NCI-H748 treated with DMSO at 0.1 percent for 48 hours (cell line): Measurements from ENCODE around the gene MARK1.
"Not testable (repeated sequence)": the region's sequence is repeated elsewhere in the genome, so short reads cannot be mapped to it uniquely, and the experiment has no call there.

ENCODE experiments used
- DNase-seq: peaks from one replicate; lab custom pipeline; 2025; lab: John Stamatoyannopoulos, UW

The MARK1 gene

DNA sequence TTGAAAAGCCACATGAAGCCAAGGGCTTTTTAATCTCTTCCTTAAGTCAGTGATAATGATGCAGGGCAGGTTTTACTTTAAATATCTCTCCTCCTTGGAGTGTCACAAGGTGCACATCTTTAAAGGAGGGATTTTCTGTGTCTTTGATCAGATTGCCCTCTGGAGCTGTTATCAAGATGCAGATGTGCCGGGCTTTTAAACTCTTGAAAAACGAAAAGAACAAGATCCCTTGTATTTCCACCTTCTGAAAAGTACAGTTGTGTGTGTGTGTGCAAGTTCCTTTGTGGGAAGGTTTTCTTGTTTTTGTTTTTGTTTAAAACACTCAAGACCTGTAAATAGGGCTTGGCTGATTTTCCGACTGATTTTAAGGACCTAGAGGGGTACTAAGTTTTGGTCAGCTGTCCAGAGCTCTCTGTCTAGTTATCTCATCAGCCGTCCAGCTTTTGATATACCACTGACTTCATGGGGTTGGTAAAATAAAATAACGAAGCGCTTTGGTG, 1.6 kb downstream of the MARK1 start:
- DNase-seq, result no peak

DNA sequence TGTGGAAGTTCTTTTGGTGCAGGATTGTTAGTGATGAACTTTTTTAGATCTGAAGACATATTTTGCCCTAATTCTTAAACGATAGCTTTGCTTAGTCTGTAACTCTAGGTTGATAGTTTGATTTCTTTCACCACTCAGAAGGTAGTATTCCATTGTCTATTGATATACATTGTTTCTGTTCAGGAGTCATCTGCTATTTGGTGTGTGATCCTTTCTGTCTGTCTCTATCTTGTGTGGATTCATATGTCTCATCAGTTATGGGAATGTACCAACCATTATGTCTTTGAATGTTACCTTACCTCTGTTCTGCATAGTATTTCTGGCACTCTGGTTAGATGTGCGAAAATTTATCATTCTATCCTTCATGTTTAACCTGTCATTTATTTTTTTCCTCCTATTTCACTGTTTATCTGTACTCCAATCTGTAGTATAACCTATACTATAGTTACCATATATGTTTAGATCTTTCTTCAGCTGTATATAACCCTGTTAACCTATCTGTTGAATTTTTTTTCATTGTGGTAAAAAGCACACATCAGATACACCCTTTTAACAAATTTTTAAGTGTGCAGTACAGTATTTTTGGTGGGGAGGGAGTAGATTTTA, 5.7 kb downstream of the MARK1 start:
- DNase-seq, result no peak

DNA sequence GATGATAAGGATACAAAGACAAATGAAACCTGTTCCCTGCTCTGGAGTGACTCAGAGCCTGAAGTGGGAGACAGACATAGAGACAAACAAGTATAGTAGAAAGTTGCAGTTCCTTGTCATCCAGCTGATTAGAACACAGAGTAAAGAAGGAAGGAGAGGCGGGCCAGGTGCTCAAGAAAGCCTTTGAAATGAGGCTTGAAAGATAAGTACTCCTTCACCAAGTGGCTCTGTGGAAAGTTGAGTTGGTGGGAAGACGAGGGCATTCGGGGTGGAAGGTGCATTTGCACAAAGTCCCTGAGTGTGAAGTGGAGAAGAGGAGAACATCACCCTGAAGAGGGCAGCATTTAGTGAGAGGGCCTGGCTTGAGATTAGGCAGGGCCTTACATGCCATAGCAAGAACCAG, 17.0 kb downstream of the MARK1 start:
- DNase-seq, result no peak

DNA sequence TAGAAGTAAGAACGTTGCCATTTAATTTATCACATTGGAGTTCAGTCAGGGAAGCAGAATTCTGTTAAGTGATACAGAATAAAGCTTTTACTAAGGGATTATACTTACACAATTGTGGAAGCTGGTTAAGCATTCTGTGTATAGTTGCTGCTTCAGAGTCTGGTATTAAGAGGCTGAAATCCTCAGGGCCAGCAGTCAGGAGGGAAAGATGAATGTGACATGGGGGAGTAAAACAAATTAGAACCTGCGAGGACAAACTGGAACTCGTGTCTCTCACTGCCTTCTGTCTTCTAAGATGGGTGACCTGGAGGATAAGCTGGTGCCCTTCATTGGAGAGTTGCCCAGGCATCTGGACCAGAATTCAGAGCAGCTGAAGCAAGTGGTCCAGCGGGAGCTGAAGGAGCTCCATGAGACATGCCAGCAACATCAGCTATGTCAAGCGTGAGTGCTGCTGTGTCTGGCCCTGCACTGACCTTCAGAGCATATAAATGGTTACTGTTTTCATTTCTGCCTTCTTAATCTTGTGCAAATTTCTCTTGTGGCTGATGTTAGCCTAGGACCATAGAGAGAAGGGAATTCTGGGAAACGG, 23.0 kb downstream of the MARK1 start:
- DNase-seq, result no peak

DNA sequence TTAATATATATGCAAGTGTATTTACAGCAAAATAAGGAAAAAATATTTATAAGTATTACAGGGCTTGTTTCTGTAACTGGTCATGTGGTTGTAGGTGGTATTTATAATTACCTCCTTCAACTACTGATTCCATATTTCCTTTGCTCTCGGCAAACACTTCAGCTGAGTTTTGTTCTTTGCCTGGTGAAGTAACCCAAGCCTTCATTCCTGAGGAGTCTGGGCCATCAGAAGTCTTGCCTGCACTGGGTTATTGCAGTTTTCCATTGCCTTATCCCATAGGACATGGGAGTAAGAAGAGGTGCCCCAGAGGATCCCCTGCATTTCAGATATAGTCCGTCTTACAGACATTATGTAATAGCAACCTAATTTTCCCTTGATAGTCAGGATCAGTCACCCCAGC, 23.8 kb downstream of the MARK1 start:
- DNase-seq, result no peak

DNA sequence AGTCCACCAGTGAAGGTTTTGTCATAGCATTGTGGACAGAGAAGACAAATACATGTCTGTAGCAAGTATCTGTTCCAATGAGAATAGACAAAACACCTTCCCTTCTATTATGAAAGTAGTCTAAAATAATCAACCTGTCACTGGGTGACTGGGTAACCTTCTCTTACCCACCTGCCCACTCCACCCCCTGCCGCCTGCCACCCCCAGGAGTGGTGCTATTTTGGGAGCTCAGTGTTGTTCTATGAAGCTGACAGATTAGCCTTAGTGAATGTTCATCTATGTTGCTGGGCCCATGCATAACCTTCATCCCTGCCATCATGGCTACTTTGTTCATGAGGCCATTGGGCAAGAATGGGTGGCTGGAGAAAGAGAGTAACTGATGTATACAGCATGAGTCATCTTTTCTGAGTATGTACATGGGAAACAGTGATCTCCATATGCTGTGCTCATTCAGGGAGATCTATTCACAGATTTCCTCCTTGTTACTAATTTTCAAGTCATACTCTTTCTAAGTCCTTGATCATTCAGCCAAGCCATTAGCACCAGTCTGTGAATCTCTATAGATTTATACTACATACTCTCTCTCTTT, 24.8 kb downstream of the MARK1 start:
- DNase-seq, result no peak

DNA sequence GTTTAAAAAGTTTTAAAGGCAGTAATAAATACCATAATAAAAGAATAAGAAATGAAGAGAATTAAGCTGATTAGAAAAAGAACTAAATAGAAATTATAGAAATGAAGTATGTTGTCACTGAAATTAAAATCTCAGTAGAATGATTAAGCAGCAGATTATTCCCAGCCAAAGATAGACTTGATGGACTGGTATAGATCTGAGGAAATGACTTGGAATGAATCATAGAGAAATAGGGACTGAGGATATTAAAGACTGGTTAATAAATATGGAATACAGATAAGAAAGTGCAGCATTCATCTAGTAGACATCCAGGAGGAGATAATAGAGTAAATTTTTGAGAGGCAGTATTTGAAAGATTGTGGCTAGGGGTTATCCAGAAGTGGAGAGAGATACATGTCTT, 28.7 kb downstream of the MARK1 start:
- no peak for DNase-seq

DNA sequence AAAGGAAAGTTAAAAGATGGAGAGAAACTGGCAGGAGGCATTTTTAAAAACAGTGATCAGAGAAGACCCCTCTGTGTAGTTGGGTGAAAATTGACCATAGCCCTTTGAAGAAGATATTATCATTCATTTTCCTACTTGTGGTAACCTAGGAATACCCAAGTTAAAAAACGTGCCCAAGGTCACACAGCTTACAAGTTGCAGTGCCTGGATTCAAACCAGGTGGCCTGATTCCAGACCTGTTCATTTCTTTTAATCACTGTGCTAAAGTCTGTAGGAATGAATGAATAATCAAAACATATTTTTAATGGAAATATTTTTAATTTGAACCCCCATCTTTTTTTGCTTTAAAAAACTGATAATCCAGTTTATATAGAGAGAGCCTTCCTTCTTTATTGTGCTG, 35.6 kb downstream of the MARK1 start:
- no peak for DNase-seq

DNA sequence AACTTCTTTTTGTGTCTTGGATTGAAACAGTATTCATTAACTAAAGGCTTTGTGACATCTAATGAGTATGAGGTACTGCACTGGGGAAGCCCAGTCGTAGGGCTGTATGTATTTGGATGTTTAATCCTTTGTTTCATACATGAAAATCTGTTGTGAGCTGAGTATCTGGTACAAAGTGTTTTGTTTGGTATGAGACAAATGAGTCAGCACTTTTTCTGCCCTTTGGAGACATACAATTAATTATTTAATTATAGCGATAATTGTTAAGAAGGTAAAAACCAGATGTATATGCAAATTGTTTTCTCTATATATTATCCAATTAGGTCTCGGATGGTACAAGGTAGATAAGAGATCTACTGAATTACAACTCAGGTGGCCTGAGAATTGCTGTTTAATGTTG, 36.3 kb downstream of the MARK1 start:
- DNase-seq, result no peak

DNA sequence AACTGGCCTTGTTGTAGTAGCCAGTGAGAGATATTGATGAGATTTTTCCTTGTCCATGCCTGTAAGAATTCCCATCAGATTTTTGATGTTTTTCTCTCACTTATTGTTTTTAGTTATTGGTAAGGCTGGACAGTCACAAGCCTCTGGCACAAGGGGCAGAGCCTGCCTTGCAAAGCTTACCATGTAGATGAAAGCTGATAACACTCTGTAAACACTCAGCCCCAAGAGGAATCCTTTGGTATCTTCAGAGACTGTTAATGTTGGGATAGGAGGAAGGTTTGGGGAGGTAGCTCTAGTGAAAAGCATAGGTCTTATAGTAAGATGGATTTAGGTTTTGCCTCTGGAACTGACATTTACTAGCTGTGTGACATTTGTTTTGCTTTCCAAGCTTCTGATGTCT, 37.7 kb downstream of the MARK1 start:
- no peak for DNase-seq

DNA sequence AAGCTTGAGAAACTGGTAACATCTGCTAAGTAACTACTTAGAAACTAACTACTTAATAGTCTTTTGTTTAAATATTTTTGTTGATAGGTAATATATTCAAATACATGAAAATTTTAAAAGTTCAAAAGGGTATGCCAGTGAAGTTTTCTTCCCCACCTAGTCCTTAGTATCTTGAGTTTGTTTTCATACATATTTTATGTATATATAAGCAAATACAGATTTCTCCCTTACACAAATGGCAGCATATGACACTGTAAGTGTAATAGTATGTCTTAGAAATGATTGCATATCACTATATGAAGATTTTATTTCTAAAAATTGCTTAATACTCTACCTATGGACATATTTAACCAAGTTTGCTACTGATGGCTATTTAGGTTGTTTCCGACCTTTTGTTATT, 38.9 kb downstream of the MARK1 start:
- DNase-seq, result no peak

DNA sequence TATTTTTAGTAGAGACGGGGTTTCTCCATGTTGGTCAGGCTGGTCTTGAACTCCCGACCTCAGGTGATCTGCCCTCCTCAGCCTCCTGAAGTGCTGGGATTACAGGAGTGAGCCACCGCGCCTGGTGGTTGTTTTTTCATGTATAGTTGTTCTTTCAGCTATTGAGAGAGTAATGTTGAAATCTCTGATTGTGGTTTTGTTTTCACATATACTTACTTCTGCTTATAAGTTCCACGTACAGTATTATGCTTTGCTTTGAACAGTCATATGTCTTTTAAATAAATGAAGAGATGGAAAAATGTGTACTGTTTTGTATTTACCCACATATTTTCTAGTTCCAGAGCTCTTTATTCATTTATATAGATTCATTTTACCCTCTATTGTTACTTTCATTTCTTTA, 44.5 kb downstream of the MARK1 start:
- no peak for DNase-seq

DNA sequence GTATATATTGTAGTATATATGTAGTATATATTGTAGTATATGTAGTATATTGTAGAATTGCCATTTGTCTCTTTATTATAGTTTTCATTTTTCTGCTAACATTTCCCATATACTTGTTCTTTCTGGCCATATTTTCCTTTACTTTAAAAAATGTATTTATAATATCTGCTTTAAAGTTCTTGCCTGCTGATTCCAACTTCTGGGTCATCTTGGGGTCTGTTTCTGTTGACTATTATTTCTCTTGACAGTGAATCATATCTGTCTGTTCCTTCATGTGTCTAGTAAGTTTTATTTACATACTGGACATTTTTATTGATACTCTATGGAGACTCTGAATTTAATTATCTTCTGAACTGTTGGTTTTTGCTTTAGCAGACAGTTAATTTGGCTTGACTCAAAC, 45.9 kb downstream of the MARK1 start:
- no peak for DNase-seq

DNA sequence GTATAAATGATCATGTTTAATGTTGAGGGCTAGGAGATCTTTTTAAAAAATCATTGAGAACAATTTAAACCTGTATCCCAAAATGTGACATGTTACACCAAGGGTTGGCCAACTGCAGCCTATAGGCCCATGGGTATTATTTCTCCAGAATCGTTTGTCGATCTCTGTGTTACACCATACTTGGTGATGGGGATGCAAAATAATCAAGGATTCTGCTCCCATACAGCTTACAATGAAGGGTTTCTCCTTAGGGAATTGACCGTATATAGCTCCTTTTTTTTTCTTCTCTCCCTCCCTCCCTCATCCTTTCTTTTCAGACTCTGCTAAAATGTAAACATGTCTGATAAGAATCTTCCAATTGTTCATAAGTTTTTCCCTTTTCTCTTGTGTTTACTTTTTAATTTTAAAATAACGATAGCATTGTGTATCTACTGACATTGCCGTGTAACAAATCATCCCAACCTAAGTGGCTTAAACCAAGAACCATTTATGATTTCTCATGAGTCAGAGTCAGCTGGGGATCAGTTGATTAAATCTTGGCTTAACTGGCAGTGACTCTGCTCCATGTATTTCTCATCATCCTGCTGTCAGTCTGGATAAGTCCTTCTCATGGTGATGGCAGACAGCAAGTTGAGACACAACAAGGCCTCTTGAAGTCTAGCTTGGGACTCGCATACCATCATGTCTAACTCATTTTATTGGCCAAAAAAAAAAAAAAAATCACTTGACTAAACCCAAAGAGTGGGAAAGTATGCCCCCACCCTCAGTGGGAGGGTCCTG, 48.0 kb downstream of the MARK1 start:
- no peak for DNase-seq

DNA sequence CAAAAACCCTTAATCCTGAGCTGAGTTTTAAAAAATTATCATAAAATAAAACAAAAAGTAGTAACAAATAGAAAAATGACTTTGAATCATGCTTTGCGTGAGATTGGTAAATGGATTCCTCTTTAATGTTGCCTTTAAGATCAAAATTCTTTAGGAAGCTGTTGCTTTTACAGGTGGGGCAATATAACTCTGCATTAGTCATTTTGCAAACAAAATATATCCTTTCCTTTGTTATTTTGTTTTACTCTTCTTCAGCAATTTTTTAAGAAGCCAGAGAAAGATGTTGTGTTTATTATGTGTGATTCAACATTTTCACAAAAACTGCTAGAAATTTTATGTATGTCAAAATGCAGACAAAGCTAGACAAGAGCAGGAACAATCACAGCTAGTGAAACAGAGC, 50.0 kb downstream of the MARK1 start:
- no peak for DNase-seq

DNA sequence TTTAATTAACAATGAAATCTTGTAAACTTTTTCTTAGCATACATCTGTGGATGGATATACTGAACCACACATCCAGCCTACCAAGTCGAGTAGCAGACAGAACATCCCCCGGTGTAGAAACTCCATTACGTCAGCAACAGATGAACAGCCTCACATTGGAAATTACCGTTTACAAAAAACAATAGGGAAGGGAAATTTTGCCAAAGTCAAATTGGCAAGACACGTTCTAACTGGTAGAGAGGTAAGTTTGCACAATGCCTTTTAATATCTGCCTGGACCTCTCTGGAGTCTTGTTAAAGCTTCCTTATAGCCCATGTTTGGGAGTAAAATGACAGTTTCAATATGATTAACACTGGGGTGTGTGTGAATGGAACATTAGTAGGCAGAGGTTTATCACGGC, 51.4 kb downstream of the MARK1 start:
- DNase-seq, result no peak

DNA sequence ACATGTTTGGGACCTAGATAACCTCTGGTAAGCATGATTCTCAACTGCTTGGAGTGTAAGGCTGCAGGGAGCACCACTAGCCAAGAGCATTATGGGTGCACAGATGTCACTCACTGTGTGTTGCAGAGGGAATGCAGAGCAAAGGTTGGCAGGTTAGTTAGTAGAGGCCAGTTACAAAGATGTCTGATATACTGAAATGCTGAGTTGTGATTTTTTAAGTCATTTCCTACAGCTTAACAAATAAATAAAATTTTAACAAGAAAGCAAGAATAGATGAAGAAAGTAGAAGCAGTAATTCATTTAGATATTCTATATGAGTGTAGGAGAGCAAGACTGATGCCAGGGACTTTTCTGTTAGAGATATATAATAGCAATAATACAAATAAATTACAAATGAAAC, 64.8 kb downstream of the MARK1 start:
- DNase-seq, result no peak

DNA sequence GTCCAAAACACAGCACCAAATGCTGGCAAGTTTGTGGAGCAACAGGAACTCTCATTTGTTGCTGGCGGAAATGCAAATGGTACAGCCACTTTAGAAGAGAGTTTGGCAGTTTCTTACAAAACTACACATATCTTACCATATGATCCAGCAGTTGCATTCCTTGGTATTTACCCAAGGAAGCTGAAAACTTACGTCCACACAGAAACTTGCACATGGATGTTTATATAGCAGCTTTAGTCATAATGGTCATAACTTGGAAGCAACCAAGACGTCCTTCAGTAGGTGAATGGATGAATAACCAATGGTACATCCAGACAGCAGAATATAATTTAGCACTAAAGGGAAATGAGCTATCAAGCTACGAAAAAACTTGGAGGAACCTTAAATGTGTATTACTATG, 66.4 kb downstream of the MARK1 start:
- no peak for DNase-seq

DNA sequence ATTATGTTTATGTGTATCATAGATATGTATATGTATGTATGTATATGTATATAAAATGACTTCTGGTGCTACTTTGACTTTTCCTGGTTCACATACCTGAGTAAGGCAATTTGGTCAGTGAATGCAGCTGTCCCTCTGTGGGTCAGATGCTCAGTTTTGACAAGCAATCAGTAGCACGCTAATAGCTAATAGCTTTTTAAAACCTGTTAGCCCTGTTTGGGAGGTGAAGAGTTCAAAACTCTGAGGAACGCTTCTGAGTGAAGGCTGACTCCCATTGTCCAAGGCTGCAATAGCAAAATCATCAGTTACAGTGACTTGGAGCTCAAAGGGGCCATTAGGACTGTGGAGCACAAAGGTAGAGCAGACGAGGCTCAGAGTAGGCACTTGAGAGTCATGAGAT, 67.2 kb downstream of the MARK1 start:
- DNase-seq, result no peak

DNA sequence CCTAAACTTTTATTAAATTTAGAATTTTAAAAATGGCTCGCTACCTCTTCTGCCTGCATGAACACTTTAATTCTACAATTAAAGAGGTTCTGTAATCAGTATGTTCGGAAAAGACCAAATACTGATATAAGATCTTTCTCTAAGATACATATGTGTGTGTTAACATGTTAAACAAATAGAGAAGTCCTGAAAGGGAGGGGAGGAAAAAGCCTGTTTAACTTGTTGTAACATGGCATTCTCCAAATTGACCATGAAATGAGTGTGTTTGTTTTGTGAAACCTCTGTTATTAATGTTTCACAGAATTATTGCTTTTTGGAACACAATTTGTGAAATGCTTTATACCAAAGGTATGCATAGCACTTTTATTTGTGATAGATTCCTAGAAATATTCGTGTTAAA, 77.0 kb downstream of the MARK1 start:
- no peak for DNase-seq

DNA sequence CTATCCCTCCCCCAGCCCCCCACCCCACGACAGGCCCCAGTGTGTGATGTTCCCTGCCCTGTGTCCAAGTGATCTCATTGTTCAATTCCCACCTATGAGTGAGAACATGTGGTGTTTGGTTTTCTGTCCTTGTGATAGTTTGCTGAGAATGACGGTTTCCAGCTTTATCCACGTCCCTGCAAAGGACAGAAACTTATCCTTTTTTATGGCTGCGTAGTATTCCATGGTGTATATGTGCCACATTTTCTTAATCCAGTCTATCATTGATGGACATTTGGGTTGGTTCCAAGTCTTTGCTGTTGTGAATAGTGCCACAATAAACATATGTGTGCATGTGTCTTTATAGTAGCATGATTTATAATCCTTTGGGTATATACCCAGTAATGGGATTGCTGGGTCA, 77.7 kb downstream of the MARK1 start:
- DNase-seq, result not testable (repeated sequence)

DNA sequence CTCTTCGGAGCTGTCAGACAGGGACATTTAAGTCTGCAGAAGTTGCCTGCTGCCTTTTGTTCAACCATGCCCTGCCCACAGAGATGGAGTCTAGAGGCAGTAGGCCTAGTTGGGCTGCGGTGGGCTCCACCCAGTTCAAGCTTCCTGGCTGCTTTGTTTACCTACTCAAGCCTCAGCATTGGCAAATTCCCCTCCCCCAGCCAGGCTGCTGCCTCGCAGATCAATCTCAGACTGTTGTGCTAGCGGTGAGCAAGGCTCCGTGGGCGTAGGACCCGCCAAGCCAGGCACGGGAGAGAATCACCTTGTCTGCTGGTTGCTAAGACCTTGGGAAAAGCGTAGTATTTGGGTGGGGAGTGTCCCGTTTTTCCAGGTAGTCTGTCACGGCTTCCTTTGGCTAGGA, 83.2 kb downstream of the MARK1 start:
- DNase-seq, result not testable (repeated sequence)

DNA sequence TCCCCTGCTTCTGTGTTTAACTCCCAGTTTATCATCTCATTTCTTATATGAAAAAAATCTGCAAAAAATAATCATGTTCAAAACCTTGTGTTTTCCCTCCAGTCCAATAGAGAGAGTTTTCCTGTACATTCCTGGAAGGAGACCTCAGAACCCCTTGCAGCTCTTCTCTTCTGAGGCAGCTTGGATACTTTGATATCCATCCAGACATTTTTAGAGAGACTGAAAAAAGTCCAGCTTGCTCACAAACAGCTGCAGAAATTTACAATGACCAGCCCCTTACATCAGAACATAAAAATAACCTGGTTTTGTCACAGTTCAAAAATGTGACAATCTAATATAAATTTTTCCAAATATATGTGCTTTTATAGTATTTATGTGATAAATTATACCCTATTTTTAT, 88.9 kb downstream of the MARK1 start:
- DNase-seq, result no peak
